K562 (cell line): ENCODE measurements around the gene NDUFS6. TPM values are rescaled to one million over a fixed set of nuclear protein-coding genes. Genes with fewer than 3 reads are reported as not detected.

Experiments used
- ATAC-seq: fragments of 200-7000 bp; cut with Tn5 transposase; 3 replicates; pipeline ENCODE4 v1.9.1; 2020; ENCODE audit warnings: moderate library complexity
- BruUV-seq: library from RNA; stranded (reverse); fragments of 400-500 nt; replicated peaks from 2 replicates; lab custom pipeline; 2021; lab: Mats Ljungman, UMichigan
- CTCF ChIA-PET: fragments of 300-600 bp; formaldehyde crosslinking; extraction: SDS; loops from one replicate; lab custom pipeline; 2021; ENCODE audit warnings: low intra/inter-chr PET ratio; lab: Yijun Ruan, JAX
- POLR2A ChIA-PET: fragments of 300-600, 350-650 bp; sonication (Branson Sonifier 250); formaldehyde crosslinking; extraction: SDS; loops from one replicate; lab custom pipeline; 2021; ENCODE audit warnings: antibody characterized with exemption, inconsistent platforms; lab: Yijun Ruan, JAX
- DNase-seq, 4 experiments: peaks; one replicate each; pipeline versions ENCODE4 v3.0.0 to v3.0.0-alpha.2; 2011 to 2018; ENCODE audit warnings: low spot score in 3 of 4, mixed read lengths in 3 of 4; ENCODE audit errors: extremely low read depth in 1 of 4
- FAIRE-seq: peaks from 2 replicates; lab custom pipeline; 2011; peaks lifted over from hg19 to GRCh38; lab: Jason Lieb, UNC
- H2AFZ ChIP-seq: 2 replicates; pipeline ENCODE4 v1.6.0; 2011; ENCODE audit warnings: low read depth, low read length, control low read depth, inconsistent platforms
- H3K27ac ChIP-seq: fragments of 200-600 bp; 3 replicates; pipeline ENCODE4 v1.8.0; 2011; ENCODE audit warnings: low read depth, mild to moderate bottlenecking, control low read depth, inconsistent platforms, low read length, moderate library complexity, mixed read lengths; ENCODE audit errors: extremely low read depth
- H3K27me3 ChIP-seq, 2 experiments: fragments of 300-600 bp in 1 of 2; 2 replicates in 1 of 2; 3 replicates in 1 of 2; pipeline versions ENCODE4 v1.6.0 to v1.8.0; 2011; ENCODE audit warnings: inconsistent platforms in 2 of 2, low read length in 2 of 2, mild to moderate bottlenecking in 1 of 2, mixed read lengths in 1 of 2, moderate library complexity in 1 of 2; ENCODE audit not compliant: control insufficient read depth in 2 of 2, insufficient read depth in 2 of 2
- H3K36me3 ChIP-seq: fragments of 300-600 bp; 3 replicates; pipeline ENCODE4 v1.8.0; 2011; ENCODE audit warnings: mild to moderate bottlenecking, low read length, inconsistent platforms; ENCODE audit not compliant: control insufficient read depth, insufficient read depth
- H3K4me1 ChIP-seq, 2 experiments: fragments of 200-600 bp in 1 of 2; replicated peaks in 1 of 2; 2 replicates in 1 of 2; 3 replicates in 1 of 2; pipeline versions ENCODE4 v1.5.1 to v1.8.0; 2011; ENCODE audit warnings: inconsistent platforms in 2 of 2, low read length in 2 of 2, mild to moderate bottlenecking in 1 of 2, mixed read lengths in 1 of 2, moderate library complexity in 1 of 2; ENCODE audit not compliant: control insufficient read depth in 2 of 2, insufficient read depth in 2 of 2
- H3K4me2 ChIP-seq: 2 replicates; pipeline ENCODE4 v1.6.1; 2011; ENCODE audit warnings: low read length, control low read depth, inconsistent platforms, mixed read lengths; ENCODE audit not compliant: insufficient read depth
- H3K4me3 ChIP-seq: fragments of 200-600 bp; sonication (generic), shearing (Covaris generic); 2 replicates; pipeline ENCODE4 v1.5.1; 2016; ENCODE audit warnings: control low read depth, inconsistent platforms
- H3K79me2 ChIP-seq: fragments of 200-600 bp; 3 replicates; pipeline ENCODE4 v1.8.0; 2011; ENCODE audit warnings: low read length, inconsistent platforms; ENCODE audit not compliant: control insufficient read depth, insufficient read depth
- H3K9ac ChIP-seq, 2 experiments: 2 replicates each; pipeline versions ENCODE4 v1.6.0 to v1.6.1; 2011; ENCODE audit warnings: low read depth in 2 of 2, low read length in 2 of 2, control low read depth in 1 of 2, inconsistent platforms in 1 of 2, mild to moderate bottlenecking in 1 of 2, mixed read lengths in 1 of 2; ENCODE audit not compliant: insufficient read depth in 1 of 2
- H3K9me1 ChIP-seq: one replicate; pipeline ENCODE4 v1.6.0; 2011; ENCODE audit warnings: inconsistent platforms, mild to moderate bottlenecking, low read length, moderate library complexity; ENCODE audit not compliant: control insufficient read depth, insufficient read depth
- H3K9me3 ChIP-seq: replicated peaks from 2 replicates; pipeline ENCODE4 v1.5.1; 2011; ENCODE audit warnings: low read depth, low read length, inconsistent platforms; ENCODE audit not compliant: control insufficient read depth, insufficient read depth
- H4K20me1 ChIP-seq: replicated peaks from 2 replicates; pipeline ENCODE4 v1.6.1; 2011; ENCODE audit warnings: low read length, inconsistent platforms, mixed read lengths; ENCODE audit not compliant: control insufficient read depth, insufficient read depth
- GABPA ChIP-seq: fragments of 200-800 bp; sonication (Bioruptor generic); conservative IDR thresholded peaks from 2 replicates; pipeline ENCODE4 v1.6.1; 2016; ENCODE audit warnings: low read depth, missing genetic modification characterization, missing compliant biosample characterization
- KLF13 ChIP-seq: fragments of 450-650 bp; IDR thresholded peaks from 2 replicates; pipeline ENCODE4 v1.6.1; 2016; ENCODE audit warnings: missing genetic modification characterization, low read depth, mild to moderate bottlenecking, missing compliant biosample characterization, moderate library complexity, borderline replicate concordance
- SMARCA5 ChIP-seq: fragments of 450-650 bp; IDR thresholded peaks from 2 replicates; pipeline ENCODE4 v1.6.1; 2016
- SREBF1 ChIP-seq: fragments of 150-350 bp; IDR thresholded peaks from 2 replicates; pipeline ENCODE4 v1.6.1; 2014; ENCODE audit warnings: antibody characterized with exemption, low read depth, low read length, borderline replicate concordance
- ZBTB11 ChIP-seq, 3 experiments: fragments of 200-800 bp in 1 of 3; fragments of 250-450 bp in 1 of 3; fragments of 450-650 bp in 1 of 3; sonication (Bioruptor Pico) in 1 of 3; sonication (Bioruptor generic) in 1 of 3; formaldehyde crosslinking in 1 of 3; IDR thresholded peaks; 2 replicates each; pipeline versions ENCODE4 v1.6.1 to v1.8.0; 2016 to 2022; ENCODE audit warnings: mild to moderate bottlenecking in 2 of 3, missing genetic modification characterization in 2 of 3, missing compliant biosample characterization in 1 of 3, moderate library complexity in 1 of 3
- ZNF436 ChIP-seq: fragments of 250-450, 450-650 bp; sonication (Bioruptor Pico); formaldehyde crosslinking; IDR thresholded peaks from 2 replicates; pipeline ENCODE4 v1.7.0; 2020; ENCODE audit warnings: mild to moderate bottlenecking
- ZNF507 ChIP-seq: conservative IDR thresholded peaks from 2 replicates; pipeline ENCODE4 v1.6.1; 2017; ENCODE audit warnings: missing genetic modification characterization, missing compliant biosample characterization
- ZNF699 ChIP-seq: fragments of 250-450 bp; sonication (Bioruptor Pico); IDR thresholded peaks from 2 replicates; pipeline ENCODE4 v1.8.0; 2021; ENCODE audit warnings: mild to moderate bottlenecking, moderate library complexity; ENCODE audit not compliant: insufficient replicate concordance
- ZNF764 ChIP-seq: fragments of 250-450 bp; sonication (Bioruptor Pico); IDR thresholded peaks from 2 replicates; pipeline ENCODE4 v1.4.0; 2020; ENCODE audit warnings: low read depth, mild to moderate bottlenecking, moderate library complexity
- WGBS: fragments of 100-300 bp; shearing (Covaris generic); methylation state at CpG from one replicate; pipeline ENCODE4 v1.1.6; 2016; ENCODE audit warnings: low coverage, mixed read lengths; ENCODE audit not compliant: insufficient coverage; ENCODE audit errors: missing lambda C conversion rate; 5-methylcytosine and 5-hydroxymethylcytosine counted together
- in situ Hi-C: fragments of 300-500 bp; cut with MboI; formaldehyde crosslinking; loops from 4 replicates; pipeline ENCODE4 v1.15.0; 2018; ENCODE audit warnings: inconsistent platforms, mixed read lengths
- intact Hi-C: fragments of 100-400 bp; cut with micrococcal nuclease; formaldehyde crosslinking; loops from 2 replicates; pipeline ENCODE4 v1.14.2; 2022
- polyA plus RNA-seq, 8 experiments: library from polyadenylated mRNA; depleted of rRNA in 4 of 8; stranded (reverse) in 5 of 8; unstranded in 3 of 8; fragments of >200 nt; fragmentation: Nextera tagmentation in 2 of 8; fragmentation: Illumina TruSeq in 1 of 8; extraction: Ambion mirVana in 2 of 8; extraction: Trizol in 1 of 8; gene quantifications; 2 replicates each; pipeline versions ENCODE4 v1.2.1 to v1.2.3, GENCODE V29; 2011 to 2014; ENCODE audit warnings: inconsistent platforms in 1 of 8, missing spikeins in 1 of 8
- total RNA-seq, 7 experiments: library from RNA; depleted of rRNA in 6 of 7; stranded (reverse); fragments of >200 nt in 6 of 7; fragmentation: Illumina TruSeq in 2 of 7; extraction: Trizol in 2 of 7; gene quantifications; 2 replicates each; pipeline versions ENCODE4 v1.2.1 to v1.2.3, GENCODE V29; 2011 to 2021; ENCODE audit warnings: low replicate concordance in 1 of 7

Gene NDUFS6
- total and polyA plus RNA-seq, 9 of the 15 experiments (the other 6 are each of a cell fraction or from before 2014, with no cell fraction given), result 36.1 to 291 (median 77.0) TPM

GRCh38 chr5:1788200-1788599 lies 13.0 kb upstream of the NDUFS6 start:
- no TSS peak for BruUV-seq
- Histone ChIP-seq H3K9me3 (no peaks in the 10 kb centered on the region), H3K4me3 (no peak overlapping the region), H3K9me1 (no peaks in the 10 kb centered on the region), H3K4me2 (no peak overlapping the region), H3K9ac (no peak overlapping the region), H3K79me2 (no peaks in the 10 kb centered on the region), H3K27ac (no peak overlapping the region), H3K4me1 (peaks cover 0 to 9% of the 10 kb centered on the region in 2 experiments; a peak in 2 of 5 replicates), H4K20me1 (peaks cover 3% of the 10 kb centered on the region), H3K36me3 (no peaks in the 10 kb centered on the region), H3K27me3 (peaks cover 59 to 63% of the 10 kb centered on the region in 2 experiments), H2AFZ (no peak overlapping the region)
- DNase-seq, result no peak
- in situ Hi-C loops (no loop called here), intact Hi-C loops (no loop called here)
- 10% methylated on average over 7 of the region's 7 CpGs for WGBS
- ChIA-PET POLR2A (interaction anchor here (0.9 kb wide), 1 partner anchor 31 kb away, joined by 4 read pairs; no protein-coding TSS in a partner anchor), CTCF (no interaction called here)
- FAIRE-seq, result no peak
- TF ChIP-seq ZNF507 (tag) (no peak), ZNF699 (CRISPR knock-in tag) (no peak), GABPA (tag) (no peak), ZNF764 (CRISPR knock-in tag) (no peak), ZBTB11 (CRISPR knock-in tag; IDR thresholded peaks at IDR 0.05) (no peak), SREBF1 (no peak), ZNF436 (CRISPR knock-in tag) (no peak), KLF13 (tag) (no peak), SMARCA5 (no peak)
- no peak for ATAC-seq
